ENCODE results near the gene DPP10. TPM values are rescaled to one million over a fixed set of nuclear protein-coding genes. Genes with fewer than 3 reads are reported as not detected.

The DPP10 gene
- total RNA-seq, 1 donor from 2014 or later, result 6.5 TPM

DNA sequence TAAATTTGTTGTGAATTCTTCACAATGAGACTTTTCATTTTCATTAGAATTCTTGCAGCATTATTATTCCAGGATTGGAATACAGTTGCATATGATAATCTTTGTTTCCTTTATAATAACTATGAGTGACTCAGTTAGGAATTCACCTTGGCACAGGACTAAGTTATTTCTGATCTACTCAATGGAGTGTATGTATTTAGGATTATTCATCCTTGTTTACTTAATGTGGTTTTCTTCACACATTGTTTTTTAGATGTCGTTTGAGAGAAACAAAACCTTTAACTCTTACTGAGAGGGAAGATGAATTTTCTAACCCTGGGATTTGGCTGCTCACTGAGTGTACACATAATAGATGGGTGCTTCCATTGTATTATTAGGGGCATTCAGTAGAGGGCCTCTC lies 970.1 kb downstream of the DPP10 start:
- Histone ChIP-seq H4K20me1 (ENCODE audit: low read depth) (no peaks in the 10 kb centered on the region), H3K27ac (no peak overlapping the region), H3K4me2 (no peak overlapping the region), H3K79me2 (ENCODE audit: low read depth) (no peaks in the 10 kb centered on the region), H3F3A (ENCODE audit: low read depth) (no peaks in the 10 kb centered on the region), H3K4me3 (no peak overlapping the region), H3K27me3 (no peaks in the 10 kb centered on the region), H3K9ac (no peak overlapping the region), H3K9me3 (ENCODE audit: low read depth) (no peaks in the 10 kb centered on the region), H2AFZ (replicated peaks) (no peak overlapping the region), H3K4me1 (no peaks in the 10 kb centered on the region), H3K36me3 (no peaks in the 10 kb centered on the region)
- no peak for DNase-seq (ENCODE audit: low spot score)
- Mint-ChIP-seq H3K4me3 (no peak overlapping the region), H3K36me3 (no peaks in the 10 kb centered on the region), H3K9me3 (peaks cover 2% of the 10 kb centered on the region), H3K4me1 (no peaks in the 10 kb centered on the region), H3K27ac (no peak overlapping the region), H3K27me3 (ENCODE audit: insufficient read depth, low read depth) (no peaks in the 10 kb centered on the region)
- TF ChIP-seq EZH2 (IDR thresholded peaks at IDR 0.05) (no peak), EZH2phosphoT487 (IDR thresholded peaks at IDR 0.05) (no peak)
- TF ChIP-seq, protein P1, sequence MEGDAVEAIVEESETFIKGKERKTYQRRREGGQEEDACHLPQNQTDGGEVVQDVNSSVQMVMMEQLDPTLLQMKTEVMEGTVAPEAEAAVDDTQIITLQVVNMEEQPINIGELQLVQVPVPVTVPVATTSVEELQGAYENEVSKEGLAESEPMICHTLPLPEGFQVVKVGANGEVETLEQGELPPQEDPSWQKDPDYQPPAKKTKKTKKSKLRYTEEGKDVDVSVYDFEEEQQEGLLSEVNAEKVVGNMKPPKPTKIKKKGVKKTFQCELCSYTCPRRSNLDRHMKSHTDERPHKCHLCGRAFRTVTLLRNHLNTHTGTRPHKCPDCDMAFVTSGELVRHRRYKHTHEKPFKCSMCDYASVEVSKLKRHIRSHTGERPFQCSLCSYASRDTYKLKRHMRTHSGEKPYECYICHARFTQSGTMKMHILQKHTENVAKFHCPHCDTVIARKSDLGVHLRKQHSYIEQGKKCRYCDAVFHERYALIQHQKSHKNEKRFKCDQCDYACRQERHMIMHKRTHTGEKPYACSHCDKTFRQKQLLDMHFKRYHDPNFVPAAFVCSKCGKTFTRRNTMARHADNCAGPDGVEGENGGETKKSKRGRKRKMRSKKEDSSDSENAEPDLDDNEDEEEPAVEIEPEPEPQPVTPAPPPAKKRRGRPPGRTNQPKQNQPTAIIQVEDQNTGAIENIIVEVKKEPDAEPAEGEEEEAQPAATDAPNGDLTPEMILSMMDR (IDR thresholded peaks at IDR 0.05), result no peak

DNA sequence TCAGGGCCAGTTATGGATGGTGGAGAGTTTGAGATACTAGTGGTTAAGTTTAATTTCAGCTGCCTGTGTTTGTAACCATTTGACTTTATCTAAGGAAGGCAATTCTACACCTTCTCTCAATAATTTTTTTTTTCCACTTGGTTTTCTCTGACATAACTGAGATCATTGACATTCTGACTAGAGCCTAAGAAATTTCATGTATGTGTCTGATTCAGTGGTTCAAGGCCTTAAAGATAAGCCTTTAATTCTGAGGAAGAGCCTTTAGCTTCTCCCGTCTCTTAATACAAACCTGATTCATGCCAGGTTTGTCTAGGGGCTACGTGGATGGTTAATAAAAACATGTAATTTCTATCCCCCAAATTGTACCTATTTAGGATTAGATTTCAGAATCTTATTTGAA lies 971.4 kb downstream of the DPP10 start:
- no peak overlapping the region for H3K9ac ChIP-seq
- no peak overlapping the region for H2AFZ ChIP-seq (replicated peaks)
- H3K4me3 ChIP-seq, result no peak overlapping the region
- no peak overlapping the region for H3K27ac ChIP-seq
- no peaks in the 10 kb centered on the region for H4K20me1 ChIP-seq (ENCODE audit: low read depth)
- H3K27ac Mint-ChIP-seq, result no peak overlapping the region
- TF ChIP-seq EZH2 (IDR thresholded peaks at IDR 0.05) (no peak), EZH2phosphoT487 (IDR thresholded peaks at IDR 0.05) (no peak)
- TF ChIP-seq, protein P1 (IDR thresholded peaks at IDR 0.05), result no peak
- H3K4me1 ChIP-seq, result no peaks in the 10 kb centered on the region
- no peaks in the 10 kb centered on the region for H3K36me3 Mint-ChIP-seq
- H3K4me1 Mint-ChIP-seq, result no peaks in the 10 kb centered on the region
- H3F3A ChIP-seq (ENCODE audit: low read depth), result no peaks in the 10 kb centered on the region
- no peaks in the 10 kb centered on the region for H3K36me3 ChIP-seq
- no peaks in the 10 kb centered on the region for H3K79me2 ChIP-seq (ENCODE audit: low read depth)
- no peaks in the 10 kb centered on the region for H3K27me3 ChIP-seq
- no peak overlapping the region for H3K4me3 Mint-ChIP-seq
- no peaks in the 10 kb centered on the region for H3K9me3 Mint-ChIP-seq
- DNase-seq (ENCODE audit: low spot score), result no peak
- H3K4me2 ChIP-seq, result no peak overlapping the region
- no peaks in the 10 kb centered on the region for H3K9me3 ChIP-seq (ENCODE audit: low read depth)
- no peaks in the 10 kb centered on the region for H3K27me3 Mint-ChIP-seq (ENCODE audit: insufficient read depth, low read depth)

DNA sequence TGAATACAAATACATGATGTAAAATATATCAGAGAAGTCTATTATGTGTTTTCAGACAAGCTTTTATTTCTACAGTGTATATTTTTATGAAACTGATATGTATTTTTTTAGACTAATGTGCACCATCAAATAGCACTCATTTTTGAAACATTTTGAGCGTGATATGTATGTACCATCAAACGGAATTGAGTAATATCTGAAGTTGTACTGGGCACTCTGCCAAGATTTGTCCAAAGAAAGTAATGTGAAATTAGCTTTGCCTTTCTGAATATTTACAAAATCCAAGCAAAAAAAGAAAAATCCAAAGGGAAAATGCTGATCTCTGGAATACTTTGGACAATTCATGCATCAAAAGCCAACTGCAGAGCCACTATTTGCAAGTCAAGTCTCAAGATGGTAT lies 972.0 kb downstream of the DPP10 start:
- H3K27ac ChIP-seq, result no peak overlapping the region
- H3K9me3 ChIP-seq (ENCODE audit: low read depth), result no peaks in the 10 kb centered on the region
- Mint-ChIP-seq H3K36me3 (no peaks in the 10 kb centered on the region), H3K9me3 (no peaks in the 10 kb centered on the region), H3K4me3 (no peak overlapping the region), H3K27me3 (ENCODE audit: insufficient read depth, low read depth) (no peaks in the 10 kb centered on the region), H3K4me1 (no peaks in the 10 kb centered on the region), H3K27ac (no peak overlapping the region)
- H3K9ac ChIP-seq, result no peak overlapping the region
- no peaks in the 10 kb centered on the region for H3K4me1 ChIP-seq
- H3K36me3 ChIP-seq, result no peaks in the 10 kb centered on the region
- H3K27me3 ChIP-seq, result no peaks in the 10 kb centered on the region
- DNase-seq (ENCODE audit: low spot score), result no peak
- no peak overlapping the region for H3K4me3 ChIP-seq
- TF ChIP-seq EZH2phosphoT487 (IDR thresholded peaks at IDR 0.05) (no peak), EZH2 (IDR thresholded peaks at IDR 0.05) (no peak)
- TF ChIP-seq, protein P1 (IDR thresholded peaks at IDR 0.05), result no peak
- no peak overlapping the region for H2AFZ ChIP-seq (replicated peaks)
- no peaks in the 10 kb centered on the region for H3K79me2 ChIP-seq (ENCODE audit: low read depth)
- no peaks in the 10 kb centered on the region for H3F3A ChIP-seq (ENCODE audit: low read depth)
- H3K4me2 ChIP-seq, result no peak overlapping the region
- no peaks in the 10 kb centered on the region for H4K20me1 ChIP-seq (ENCODE audit: low read depth)

Data from neural progenitor cell (in vitro differentiated cells).